GM18520 (cell line): Measurements from ENCODE around the gene HIVEP3.

Experiments
- ATAC-seq: cut with Tn5 transposase; IDR thresholded peaks from one replicate; pipeline ENCODE4 v1.9.1; 2021; ENCODE audit not compliant: unreplicated experiment

The HIVEP3 gene

GRCh38 chr1:41461790-41462679 lies 456.7 kb downstream of the HIVEP3 start:
- ATAC-seq, result no peak

DNA sequence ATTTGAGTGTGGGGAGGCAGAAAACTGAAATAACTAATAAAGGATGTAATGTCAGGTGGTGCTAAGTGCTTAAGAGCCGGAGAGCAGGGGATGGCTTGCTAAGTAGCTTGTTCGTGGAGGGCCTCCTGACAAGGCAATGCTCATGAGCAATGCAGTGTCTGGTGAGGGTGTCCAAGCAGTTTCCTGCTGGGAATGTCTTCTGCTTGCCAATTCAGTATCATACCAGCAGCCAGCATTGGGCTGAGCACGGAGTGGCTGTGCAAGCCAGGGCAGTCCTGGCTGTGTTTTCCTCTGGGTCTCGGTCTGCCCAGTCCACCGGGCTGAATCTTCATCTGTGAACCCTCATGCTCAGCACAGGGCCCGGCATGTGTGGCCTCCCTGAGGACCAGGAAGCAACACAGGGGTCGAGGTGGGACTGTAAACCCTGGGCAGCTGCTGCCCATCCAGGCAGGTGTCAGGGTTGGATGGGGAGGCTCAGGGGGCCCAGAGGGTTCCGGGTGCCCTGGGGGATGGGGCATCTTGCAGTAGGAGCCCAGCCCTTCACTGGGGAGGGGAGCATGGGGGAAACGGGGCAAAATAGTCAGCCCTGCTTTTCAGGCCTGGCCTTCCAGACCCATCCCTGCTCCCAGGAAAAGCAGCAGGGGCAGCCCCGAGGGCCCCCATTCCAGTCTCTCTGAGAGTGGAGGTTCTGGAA lies 461.7 kb downstream of the HIVEP3 start:
- no peak for ATAC-seq
